HG03159 (cell line): Measurements from ENCODE around the gene GSDME.
A peak's percentile ranks its signal among the peaks of the same experiment; 100 is the strongest.

Source experiments
- ATAC-seq: cut with Tn5 transposase; IDR thresholded peaks from one replicate; pipeline ENCODE4 v1.9.1; 2021; ENCODE audit warnings: mild to moderate bottlenecking, moderate library complexity; ENCODE audit not compliant: unreplicated experiment

Gene GSDME

DNA sequence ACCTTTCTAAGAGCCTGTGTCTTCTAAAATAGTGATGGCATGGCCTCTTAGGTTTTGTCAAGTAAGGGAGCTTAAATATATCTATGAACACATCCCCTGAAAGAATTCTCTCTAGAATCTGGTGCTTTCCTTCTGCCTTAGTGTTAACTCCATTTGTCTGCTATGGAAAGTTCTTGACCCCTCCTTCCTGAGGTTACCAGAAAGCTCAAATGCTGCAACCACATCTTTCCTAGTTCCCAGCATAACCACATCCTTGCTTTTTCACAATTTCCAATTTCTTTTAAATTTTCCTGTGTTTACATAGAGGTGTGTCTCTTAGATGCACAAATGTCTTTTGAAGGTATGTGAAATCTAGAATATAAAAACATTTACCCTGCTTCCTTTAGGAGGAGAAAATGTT, 16.4 kb upstream of the GSDME start:
- ATAC-seq = no peak

DNA sequence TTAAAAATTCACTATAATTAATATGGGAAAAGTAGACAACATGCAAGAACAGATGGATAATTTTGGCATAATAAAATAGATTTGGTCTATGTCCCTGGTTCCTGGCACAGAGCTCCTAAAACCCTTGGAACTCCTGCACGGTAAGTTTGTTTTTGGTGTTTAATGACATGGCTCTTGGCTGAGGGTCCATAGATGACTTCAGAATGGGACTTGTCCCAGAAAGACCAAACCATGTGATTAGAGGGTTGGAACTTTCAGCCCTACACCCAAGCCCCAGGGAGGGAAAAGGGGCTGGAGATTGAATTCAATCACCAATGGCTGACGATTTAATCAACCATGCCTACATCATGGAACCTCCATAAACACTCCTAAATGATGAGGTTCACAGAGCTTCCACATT, 12.6 kb upstream of the GSDME start:
- ATAC-seq = no peak

DNA sequence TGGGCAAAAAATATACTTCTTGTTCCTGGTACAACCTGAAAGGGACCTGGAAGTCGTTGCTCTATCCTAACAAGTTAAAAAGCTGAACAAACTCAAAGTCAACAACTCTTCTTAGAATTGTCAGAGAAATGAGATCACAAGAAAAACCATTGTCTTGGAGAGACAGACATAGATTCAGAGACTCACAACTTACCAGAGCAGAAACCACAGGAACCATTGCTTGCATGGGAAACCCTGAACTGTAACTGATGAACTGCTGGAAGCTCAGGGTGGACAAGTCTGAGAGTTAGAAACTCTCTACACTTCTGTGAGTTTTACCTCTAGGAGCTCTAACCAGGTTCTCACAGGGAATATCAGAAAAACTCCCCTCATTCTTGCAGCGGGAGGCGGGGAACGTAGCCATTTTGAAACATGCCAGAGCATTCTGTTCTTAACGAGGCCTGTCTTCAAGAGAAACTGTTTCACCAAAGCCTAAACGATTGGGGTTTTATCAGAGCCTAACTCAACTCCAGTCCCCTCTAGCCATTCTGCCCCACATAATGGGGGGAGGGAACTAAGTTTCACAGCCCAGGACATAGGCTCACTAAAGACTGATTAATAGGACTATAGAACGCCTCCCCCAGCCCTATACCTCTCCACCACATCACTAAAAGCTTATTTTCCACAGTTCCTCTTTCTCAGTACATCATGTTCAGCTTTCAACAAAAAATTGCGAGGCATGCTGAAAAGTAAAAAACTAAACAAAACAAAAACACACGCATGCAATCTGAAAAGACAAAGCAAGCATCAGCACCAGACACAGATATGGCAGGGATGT, 12.0 kb upstream of the GSDME start:
- ATAC-seq = no peak

DNA sequence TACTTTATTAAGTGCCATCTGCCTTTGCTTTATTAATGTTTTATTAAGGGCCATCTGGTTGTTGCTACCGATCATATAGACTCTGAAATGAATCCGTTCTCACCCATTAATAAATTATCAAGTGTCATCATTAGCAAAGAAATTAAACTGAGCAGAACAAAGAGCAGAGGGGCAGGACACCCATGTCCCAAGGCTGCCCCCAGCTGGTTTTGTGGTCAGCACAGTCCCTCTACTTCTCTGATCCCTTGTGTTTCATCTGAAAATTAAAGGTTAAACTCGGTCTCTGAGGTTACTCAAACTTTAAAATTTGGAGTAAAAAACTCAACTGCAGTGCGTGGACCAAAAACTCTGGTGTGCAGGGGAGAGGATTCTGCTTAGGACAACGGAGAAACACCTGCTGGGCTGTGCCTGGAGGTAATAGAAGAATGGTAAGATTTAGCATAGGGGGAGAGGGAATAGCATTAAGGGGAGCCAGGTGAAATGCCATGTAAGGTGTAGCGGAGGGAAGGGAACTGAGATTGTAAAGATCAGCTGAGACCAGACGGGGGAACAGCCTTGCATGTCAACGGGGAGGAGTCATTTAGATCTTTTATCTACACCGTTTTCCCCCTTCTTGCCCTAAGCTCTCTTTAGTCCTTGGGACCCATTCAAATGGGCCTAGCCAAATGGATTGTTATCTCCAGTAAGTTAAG, 10.8 kb upstream of the GSDME start:
- no peak for ATAC-seq

DNA sequence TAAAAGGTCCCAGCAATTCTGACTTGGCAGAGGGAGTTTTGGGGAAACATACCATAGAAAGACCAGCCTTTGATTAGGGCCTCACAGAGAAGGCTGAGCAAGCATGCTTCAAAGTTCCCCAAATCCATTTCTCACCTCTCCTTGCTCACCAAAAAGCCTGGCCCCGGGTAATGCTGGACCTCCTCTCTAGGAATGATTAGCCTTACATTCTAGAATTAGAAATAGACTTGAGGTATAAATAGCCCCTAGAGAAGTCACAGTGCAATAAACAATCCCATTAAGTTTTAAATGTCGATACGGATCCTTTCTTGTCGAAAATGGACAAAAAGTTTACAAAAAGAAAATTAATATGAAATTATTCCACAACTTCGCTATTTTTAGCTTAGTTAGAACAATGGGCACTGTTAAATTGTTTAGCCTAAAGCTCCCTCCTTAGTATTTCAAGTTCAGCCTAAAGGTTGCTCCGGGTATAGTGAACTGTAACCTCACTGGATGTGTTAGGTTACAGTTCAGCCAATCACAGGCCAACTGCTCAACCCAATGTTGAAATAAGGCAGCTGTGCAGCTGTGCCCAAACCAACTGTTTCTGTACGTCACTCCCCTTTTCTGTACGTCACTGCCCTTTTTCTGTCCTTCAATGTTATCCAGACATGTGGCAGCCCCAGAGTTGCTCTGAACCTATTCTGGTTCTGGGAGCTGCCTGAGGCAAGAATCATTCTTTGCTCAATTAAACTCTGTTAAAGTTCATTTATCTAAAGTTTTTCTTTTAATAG, 7.9 kb upstream of the GSDME start:
- no peak for ATAC-seq

- ATAC-seq = no peak
Observed at GRCh38 chr7:24764011-24764410, 6.7 kb upstream of the GSDME start.

GRCh38 chr7:24763303-24763901, 6.1 kb upstream of the GSDME start:
- ATAC-seq = no peak

GRCh38 chr7:24762771-24763170, 5.5 kb upstream of the GSDME start:
- ATAC-seq = no peak

- ATAC-seq = no peak
Observed at GRCh38 chr7:24760968-24761367, 3.7 kb upstream of the GSDME start.

DNA sequence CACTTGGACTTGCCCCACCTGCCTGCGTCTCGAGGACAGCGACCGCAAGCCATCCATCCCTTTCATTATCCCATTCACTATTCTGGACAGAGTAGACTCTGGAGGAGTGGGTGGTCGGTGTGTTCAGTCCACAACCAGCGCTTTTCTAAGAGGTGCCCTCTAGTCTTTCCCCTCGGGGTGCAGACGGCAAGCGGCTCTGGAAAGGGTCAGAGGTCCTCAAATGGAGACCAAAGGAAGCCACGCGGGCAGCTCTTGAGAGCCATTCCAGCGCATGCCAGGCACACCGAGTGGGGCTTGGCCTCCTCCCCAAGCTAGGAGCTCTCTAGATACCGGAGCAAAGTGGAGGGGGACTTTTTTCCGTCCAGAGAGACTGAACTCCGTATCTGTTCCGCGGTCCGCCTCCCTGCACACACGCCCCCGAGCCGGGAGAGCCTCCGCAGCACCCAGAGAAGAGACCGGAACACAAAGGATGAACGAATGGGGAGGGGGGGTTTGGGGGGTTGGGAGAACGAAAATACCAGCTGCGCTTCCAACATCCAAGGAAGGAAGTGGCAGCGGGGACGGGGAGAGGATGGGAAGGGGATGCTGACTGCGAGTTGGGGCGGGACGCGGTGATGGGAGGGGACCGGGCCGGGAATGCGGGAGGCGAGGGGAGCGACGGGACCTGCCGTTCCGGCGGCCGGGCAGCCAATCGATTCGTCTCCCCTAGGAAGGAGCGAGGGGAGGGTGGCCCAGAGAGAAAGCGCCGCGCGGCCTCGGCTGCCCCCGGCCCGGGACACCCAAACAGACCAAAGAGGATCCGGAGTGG, 515 bp downstream of the GSDME start:
- no peak for ATAC-seq

DNA sequence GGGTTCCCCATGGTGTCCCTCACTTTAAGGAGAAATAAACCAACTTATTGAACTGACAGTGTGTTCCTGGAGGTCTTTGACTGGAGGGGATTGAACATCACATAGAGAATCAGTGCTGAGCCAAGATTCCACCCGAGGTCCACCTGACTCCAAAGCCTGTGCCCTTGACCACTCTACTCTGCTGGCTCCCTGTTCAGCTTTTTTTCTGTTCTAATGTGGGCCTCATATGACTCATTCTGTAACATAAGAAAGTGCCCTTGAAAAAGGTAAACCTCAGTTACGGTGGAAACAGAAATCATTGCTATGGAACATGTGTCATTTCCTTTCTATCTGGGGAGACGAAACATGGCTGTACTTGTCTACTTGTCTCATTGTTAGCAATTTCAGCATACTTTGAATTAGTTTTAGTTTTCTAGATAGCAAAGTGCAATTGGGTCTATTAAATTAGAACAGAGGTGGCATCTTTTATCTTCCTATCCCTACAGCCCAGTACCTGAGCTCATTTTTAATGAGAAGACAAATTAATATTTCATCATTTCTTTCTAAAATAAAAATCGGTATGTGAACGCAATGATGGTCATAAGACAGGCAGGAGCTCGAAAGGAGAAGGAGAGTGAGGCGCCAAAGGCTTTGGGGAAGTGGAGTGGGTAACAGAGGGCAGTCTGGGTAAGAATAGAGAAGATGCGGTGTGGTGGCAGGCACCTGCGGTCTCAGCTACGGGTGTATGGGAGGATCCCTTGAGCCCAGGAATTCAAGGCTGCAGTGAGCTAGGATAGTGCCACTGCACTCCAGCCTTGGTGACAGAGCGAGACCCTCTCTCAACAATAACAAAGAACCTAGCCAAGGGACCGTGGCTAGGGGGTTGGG, 1.5 kb downstream of the GSDME start:
- peak; percentile 74 for ATAC-seq

- no peak for ATAC-seq
Observed at GRCh38 chr7:24754906-24755506, 2.3 kb downstream of the GSDME start.

GRCh38 chr7:24752073-24752800, 5.0 kb downstream of the GSDME start:
- ATAC-seq = no peak

DNA sequence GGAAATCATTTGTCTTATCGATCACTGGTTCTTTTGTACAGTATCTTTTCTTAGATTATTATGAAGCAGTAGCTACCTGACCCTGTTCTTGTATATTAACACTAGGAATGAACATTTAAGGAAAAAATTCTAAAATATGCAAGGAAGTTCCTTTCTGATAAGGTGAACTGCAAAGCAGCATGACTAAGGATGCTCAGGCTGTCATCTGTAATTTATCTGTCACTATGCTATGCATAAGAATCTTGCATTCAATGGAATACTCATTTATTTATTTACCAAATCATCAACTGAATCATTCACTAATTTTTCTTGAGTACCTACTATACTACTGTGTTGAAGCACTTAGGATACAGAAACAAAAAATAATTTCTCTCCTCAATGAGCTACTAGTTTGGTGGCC, 5.8 kb downstream of the GSDME start:
- ATAC-seq = no peak

DNA sequence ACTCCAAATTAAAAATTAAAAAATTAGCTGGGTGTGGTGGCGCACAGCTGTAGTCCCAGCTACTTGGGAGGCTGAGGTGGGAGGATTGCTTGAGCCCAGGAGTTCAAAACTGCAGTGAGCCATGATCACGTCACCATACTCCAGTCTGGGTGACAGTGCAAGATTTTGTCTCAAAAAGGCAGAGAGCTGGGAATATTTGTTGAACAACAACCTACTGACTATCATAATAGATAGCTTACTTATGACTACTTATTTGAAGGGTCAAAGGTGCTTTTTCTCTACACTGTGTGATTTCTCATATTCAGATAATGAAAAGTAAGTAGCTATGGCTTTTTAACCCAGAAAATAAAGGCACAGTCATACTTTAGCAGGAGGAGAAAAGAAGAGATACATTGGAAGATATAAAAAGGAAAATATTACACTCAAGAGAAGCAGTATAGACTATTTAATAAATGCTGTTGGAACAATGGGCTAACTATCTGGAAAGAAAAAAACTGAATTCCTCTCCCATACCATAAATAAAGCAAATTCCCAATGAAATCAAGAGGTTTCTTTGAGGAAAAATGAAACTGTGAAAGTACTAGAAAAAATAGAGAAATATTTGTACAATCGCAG, 6.7 kb downstream of the GSDME start:
- no peak for ATAC-seq

DNA sequence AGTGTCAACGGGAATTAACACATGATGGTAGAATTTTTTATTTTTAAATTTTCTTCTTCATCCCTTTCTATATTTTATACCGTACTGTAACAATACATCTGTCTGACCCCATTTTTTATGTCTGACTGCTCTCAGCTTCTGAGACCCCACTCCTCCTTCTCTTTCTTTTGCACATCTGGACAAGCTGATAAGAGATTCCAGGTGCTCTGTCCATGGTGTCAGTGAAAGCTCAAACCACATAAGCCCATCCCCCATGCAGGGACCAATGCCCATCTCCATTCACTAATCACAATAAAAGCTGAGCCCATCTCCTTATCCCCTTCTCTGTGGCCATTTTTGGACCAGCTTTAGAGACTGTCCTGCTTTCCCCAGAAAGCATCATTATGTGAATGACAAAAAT, 8.7 kb downstream of the GSDME start:
- ATAC-seq = no peak

GRCh38 chr7:24745355-24745754, 11.9 kb downstream of the GSDME start:
- no peak for ATAC-seq

- no peak for ATAC-seq
Observed at GRCh38 chr7:24743471-24743870, 13.8 kb downstream of the GSDME start.
